Colonic mucosa (tissue), 4 donors: ENCODE data around the gene SLC6A19. TPM values are rescaled to one million over a fixed set of nuclear protein-coding genes. Genes with fewer than 3 reads are reported as not detected.

Experiments
- DNase-seq: peaks from one replicate; pipeline ENCODE4 v3.0.0-alpha.2; 2020
- H3K27ac ChIP-seq: fragments of 200-600 bp; one replicate; pipeline ENCODE4 v1.8.0; 2021
- H3K27me3 ChIP-seq: fragments of 200-600 bp; one replicate; pipeline ENCODE4 v1.8.0; 2021
- H3K36me3 ChIP-seq: fragments of 200-600 bp; one replicate; pipeline ENCODE4 v1.8.0; 2021
- H3K4me1 ChIP-seq: fragments of 200-600 bp; one replicate; pipeline ENCODE4 v1.8.0; 2021; ENCODE audit warnings: mild to moderate bottlenecking
- H3K4me3 ChIP-seq: fragments of 200-600 bp; one replicate; pipeline ENCODE4 v1.8.0; 2021
- H3K9ac ChIP-seq, 2 donors: one replicate each; pipeline ENCODE4 v1.7.0; 2013; ENCODE audit warnings: control low read depth in 2 of 2, low read depth in 2 of 2, low read length in 2 of 2
- H3K9me3 ChIP-seq: fragments of 200-600 bp; one replicate; pipeline ENCODE4 v1.8.0; 2021
- intact Hi-C: fragments of 100-400 bp; cut with DNase I; formaldehyde crosslinking; loops from one replicate; pipeline ENCODE4 v1.14.1; 2022
- total RNA-seq, 2 donors: library from RNA; stranded (reverse); fragmentation: NEBNext Ultra II Directional in 1 of 2; extraction: Animal tissue kit (Norgen Biotek cat#: 25700) in 1 of 2; gene quantifications; one replicate each; pipeline ENCODE4 v1.2.1, GENCODE V29; 2021
- TF ChIP-seq, protein P1 (sequence below): fragments of 200-600 bp; IDR thresholded peaks from one replicate; pipeline ENCODE4 v1.8.0; 2022; ENCODE audit warnings: antibody characterized with exemption, mild to moderate bottlenecking
- donor health status: healthy.
- donor health status: DM: no; HTN: no; CAD: no.
- donor health status: DM: no; HTN: no; CAD: no.

The SLC6A19 gene
- total RNA-seq, 2 donors from 2014 or later: 0.67 to 56.2 TPM

DNA sequence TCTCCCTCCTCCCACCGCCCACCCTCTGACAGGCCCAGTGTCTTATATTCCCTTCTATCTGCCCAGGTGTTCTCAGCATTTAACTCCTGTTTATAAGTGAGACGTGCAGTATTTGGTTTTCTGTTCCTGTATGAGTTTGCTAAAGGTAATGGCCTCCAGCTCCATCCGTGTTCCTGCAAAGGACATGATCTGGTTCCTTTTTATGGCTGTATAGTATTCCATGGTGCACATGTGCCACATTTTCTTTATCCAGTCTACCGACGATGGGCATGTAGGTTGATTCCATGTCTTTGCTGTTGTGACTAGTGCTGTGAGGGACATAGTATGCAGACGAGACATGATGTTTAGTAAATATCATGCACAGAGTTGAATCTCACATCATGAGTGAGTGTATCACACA, 7.0 kb upstream of the SLC6A19 start:
- H3K4me3 ChIP-seq: no peak overlapping the region
- intact Hi-C loops: no loop called here
- TF ChIP-seq, protein P1, sequence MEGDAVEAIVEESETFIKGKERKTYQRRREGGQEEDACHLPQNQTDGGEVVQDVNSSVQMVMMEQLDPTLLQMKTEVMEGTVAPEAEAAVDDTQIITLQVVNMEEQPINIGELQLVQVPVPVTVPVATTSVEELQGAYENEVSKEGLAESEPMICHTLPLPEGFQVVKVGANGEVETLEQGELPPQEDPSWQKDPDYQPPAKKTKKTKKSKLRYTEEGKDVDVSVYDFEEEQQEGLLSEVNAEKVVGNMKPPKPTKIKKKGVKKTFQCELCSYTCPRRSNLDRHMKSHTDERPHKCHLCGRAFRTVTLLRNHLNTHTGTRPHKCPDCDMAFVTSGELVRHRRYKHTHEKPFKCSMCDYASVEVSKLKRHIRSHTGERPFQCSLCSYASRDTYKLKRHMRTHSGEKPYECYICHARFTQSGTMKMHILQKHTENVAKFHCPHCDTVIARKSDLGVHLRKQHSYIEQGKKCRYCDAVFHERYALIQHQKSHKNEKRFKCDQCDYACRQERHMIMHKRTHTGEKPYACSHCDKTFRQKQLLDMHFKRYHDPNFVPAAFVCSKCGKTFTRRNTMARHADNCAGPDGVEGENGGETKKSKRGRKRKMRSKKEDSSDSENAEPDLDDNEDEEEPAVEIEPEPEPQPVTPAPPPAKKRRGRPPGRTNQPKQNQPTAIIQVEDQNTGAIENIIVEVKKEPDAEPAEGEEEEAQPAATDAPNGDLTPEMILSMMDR: no peak
- no peak for DNase-seq
- H3K27me3 ChIP-seq: peaks cover 3% of the 10 kb centered on the region
- H3K9ac ChIP-seq: no peak overlapping the region
- no peak overlapping the region for H3K27ac ChIP-seq
- no peaks in the 10 kb centered on the region for H3K9me3 ChIP-seq
- no peaks in the 10 kb centered on the region for H3K36me3 ChIP-seq
- no peaks in the 10 kb centered on the region for H3K4me1 ChIP-seq

DNA sequence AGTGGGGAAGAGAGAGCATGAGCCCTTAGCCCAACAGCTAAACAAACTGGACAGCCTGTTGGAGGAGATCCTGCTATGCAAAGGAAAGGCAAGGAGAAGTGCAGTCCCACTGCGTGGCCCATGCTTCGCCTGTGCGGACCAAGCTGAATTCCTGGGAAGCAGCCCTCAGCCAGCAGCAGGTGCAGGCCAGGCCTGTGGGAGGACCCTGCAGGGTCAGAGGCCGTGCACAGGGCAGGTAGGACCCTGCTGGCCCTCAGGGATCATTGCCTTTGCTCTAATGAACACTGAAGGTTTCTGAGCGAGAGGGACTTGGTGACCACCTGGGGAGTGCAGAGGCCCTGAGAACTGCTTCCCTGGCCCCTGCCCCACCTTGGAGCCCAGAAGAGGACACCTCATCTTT, 6.0 kb upstream of the SLC6A19 start:
- TF ChIP-seq, protein P1: no peak
- no peak overlapping the region for H3K27ac ChIP-seq
- no peaks in the 10 kb centered on the region for H3K9me3 ChIP-seq
- intact Hi-C loops: no loop called here
- no peak overlapping the region for H3K9ac ChIP-seq
- no peak overlapping the region for H3K4me3 ChIP-seq
- H3K36me3 ChIP-seq: no peaks in the 10 kb centered on the region
- H3K27me3 ChIP-seq: peaks cover 3% of the 10 kb centered on the region
- H3K4me1 ChIP-seq: no peaks in the 10 kb centered on the region
- DNase-seq: no peak

DNA sequence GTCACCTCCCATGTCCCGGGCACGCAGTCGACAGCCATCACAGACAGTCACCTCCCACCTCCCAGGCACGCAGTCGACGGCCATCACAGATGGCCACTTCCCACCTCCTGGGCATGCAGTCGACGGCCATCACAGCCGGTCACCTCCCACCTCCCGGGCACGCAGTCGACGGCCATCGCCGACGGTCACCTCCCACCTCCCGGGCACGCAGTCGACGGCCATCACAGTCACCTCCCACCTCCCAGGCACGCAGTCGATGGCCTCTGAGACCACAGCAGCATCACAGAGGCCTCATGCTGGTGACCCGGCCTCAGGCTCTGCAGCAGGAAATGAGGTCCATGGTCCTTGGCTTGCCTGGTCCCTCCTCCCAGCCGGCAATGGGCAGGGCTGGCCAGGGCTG, 5.5 kb upstream of the SLC6A19 start:
- Histone ChIP-seq H3K4me3 (no peak overlapping the region), H3K9ac (no peak overlapping the region), H3K27me3 (peaks cover 6% of the 10 kb centered on the region), H3K4me1 (no peaks in the 10 kb centered on the region), H3K9me3 (no peaks in the 10 kb centered on the region), H3K36me3 (no peaks in the 10 kb centered on the region), H3K27ac (no peak overlapping the region)
- TF ChIP-seq, protein P1: no peak
- intact Hi-C loops: no loop called here
- DNase-seq: no peak

DNA sequence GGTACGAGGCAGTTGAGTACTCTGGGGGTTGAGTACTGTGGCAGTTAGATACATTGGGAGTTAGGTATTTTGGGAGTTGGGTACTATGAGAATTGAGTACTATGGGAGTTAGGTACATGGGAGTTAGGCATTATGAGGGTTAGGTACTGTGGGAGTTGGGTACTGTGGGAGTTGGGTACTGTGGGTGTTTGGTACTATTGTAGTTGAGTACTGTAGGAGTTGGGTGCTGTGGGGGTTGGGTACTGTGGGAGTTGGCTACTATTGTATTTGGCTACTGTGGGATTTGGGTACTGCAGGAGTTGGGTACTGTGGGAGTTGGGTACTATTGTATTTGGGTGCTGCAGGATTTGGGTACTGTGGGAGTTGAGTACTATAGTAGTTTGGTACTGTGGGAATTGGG, 4.8 kb upstream of the SLC6A19 start:
- Histone ChIP-seq H3K4me3 (no peak overlapping the region), H3K9ac (no peak overlapping the region), H3K36me3 (no peaks in the 10 kb centered on the region), H3K4me1 (no peaks in the 10 kb centered on the region), H3K9me3 (no peaks in the 10 kb centered on the region), H3K27me3 (peaks cover 6% of the 10 kb centered on the region), H3K27ac (no peak overlapping the region)
- TF ChIP-seq, protein P1: no peak
- no peak for DNase-seq
- intact Hi-C loops: no loop called here

DNA sequence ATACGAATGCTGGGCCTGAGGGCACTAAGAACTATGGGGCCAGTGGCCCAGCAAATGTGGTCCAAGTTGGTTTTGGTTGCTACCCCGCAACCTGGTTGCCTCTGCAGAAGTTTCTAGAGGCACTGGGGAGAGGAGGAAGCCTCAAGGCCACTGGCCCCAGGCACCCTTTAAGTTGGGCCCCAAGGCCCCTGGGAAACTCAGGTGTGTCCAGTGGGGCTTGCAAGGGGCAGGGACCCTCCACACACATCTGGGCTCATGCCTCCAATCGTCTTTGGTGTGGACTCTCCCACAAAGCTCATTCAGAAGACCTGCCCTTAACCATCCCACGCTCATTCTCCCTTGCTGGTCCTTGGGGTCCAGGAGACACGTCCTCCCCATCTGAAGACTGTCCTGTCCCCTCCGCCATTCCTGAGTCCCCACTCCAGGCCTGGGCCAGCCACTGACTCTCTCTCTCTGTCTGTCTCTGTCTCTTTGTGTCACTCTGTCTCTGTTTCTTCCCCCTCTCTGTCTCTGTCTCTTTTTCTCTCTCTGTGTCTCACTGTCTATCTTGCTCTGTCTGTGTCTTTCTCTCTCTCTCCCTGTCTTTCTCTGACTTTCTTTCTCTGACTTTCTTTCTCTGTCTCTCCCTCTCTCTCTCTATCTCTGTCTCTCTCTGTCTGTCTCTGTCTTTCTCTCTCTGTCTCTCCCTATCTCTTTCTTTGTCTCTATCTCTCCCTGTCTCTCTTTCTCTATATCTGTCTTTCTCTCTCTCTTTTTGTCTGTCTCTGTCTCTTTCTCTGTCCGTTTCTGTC, 3.3 kb upstream of the SLC6A19 start:
- TF ChIP-seq, protein P1: no peak
- no peaks in the 10 kb centered on the region for H3K36me3 ChIP-seq
- no peak overlapping the region for H3K4me3 ChIP-seq
- no peaks in the 10 kb centered on the region for H3K9me3 ChIP-seq
- H3K27ac ChIP-seq: no peak overlapping the region
- H3K4me1 ChIP-seq: no peaks in the 10 kb centered on the region
- no peak overlapping the region for H3K9ac ChIP-seq
- DNase-seq: no peak
- intact Hi-C loops: no loop called here
- H3K27me3 ChIP-seq: peaks cover 12% of the 10 kb centered on the region
